Ishikawa (cell line): ENCODE results near the gene CDK19.

Experiments used
- EP300 ChIP-seq: IDR thresholded peaks from 2 replicates; pipeline ENCODE4 v1.6.1; 2012; ENCODE audit warnings: borderline replicate concordance
- NFIC ChIP-seq: IDR thresholded peaks from 2 replicates; pipeline ENCODE4 v1.6.1; 2012
- RAD21 ChIP-seq: IDR thresholded peaks from 2 replicates; pipeline ENCODE4 v1.6.1; 2012; ENCODE audit warnings: low read depth
- TCF12 ChIP-seq: IDR thresholded peaks from 2 replicates; pipeline ENCODE4 v1.6.1; 2012; ENCODE audit warnings: low read depth
- TEAD4 ChIP-seq: IDR thresholded peaks from 2 replicates; pipeline ENCODE4 v1.6.1; 2012
- ZBTB7A ChIP-seq: IDR thresholded peaks from 2 replicates; pipeline ENCODE4 v1.6.1; 2012; ENCODE audit warnings: low read depth
- TF ChIP-seq, protein P1 (sequence below): IDR thresholded peaks from 2 replicates; pipeline ENCODE4 v1.6.1; 2012

DNA sequence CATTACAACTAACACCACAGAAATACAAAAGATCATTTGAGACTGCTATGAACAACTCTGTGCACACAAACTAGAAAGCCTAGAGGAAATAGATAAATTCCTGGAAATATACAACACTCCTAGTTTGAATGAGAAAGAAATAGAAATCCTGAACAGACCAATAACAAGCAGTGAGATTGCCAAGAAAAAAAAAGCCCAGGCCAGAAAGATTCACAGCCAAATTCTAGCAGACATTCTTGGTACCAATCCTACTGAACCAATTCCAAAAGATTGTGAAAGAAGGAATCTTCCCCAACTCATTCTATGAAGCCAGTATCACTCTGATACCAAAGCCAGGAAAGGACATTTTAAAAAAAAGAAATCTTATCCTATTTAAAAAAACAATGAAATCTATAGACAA is 7.0 kb upstream of the CDK19 start:
- TF ChIP-seq EP300, result no peak
- TF ChIP-seq ZBTB7A, result no peak
- no peak for TF ChIP-seq TEAD4
- no peak for TF ChIP-seq RAD21
- TF ChIP-seq TCF12, result no peak
- TF ChIP-seq NFIC, result no peak
- TF ChIP-seq, protein P1, sequence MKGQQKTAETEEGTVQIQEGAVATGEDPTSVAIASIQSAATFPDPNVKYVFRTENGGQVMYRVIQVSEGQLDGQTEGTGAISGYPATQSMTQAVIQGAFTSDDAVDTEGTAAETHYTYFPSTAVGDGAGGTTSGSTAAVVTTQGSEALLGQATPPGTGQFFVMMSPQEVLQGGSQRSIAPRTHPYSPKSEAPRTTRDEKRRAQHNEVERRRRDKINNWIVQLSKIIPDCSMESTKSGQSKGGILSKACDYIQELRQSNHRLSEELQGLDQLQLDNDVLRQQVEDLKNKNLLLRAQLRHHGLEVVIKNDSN, result no peak
